ENCODE results near the gene PPFIBP2. TPM values are rescaled to one million over a fixed set of nuclear protein-coding genes. Genes with fewer than 3 reads are reported as not detected.

The PPFIBP2 gene
- 3.9 and 5.4 TPM in 2 replicates for total RNA-seq

DNA sequence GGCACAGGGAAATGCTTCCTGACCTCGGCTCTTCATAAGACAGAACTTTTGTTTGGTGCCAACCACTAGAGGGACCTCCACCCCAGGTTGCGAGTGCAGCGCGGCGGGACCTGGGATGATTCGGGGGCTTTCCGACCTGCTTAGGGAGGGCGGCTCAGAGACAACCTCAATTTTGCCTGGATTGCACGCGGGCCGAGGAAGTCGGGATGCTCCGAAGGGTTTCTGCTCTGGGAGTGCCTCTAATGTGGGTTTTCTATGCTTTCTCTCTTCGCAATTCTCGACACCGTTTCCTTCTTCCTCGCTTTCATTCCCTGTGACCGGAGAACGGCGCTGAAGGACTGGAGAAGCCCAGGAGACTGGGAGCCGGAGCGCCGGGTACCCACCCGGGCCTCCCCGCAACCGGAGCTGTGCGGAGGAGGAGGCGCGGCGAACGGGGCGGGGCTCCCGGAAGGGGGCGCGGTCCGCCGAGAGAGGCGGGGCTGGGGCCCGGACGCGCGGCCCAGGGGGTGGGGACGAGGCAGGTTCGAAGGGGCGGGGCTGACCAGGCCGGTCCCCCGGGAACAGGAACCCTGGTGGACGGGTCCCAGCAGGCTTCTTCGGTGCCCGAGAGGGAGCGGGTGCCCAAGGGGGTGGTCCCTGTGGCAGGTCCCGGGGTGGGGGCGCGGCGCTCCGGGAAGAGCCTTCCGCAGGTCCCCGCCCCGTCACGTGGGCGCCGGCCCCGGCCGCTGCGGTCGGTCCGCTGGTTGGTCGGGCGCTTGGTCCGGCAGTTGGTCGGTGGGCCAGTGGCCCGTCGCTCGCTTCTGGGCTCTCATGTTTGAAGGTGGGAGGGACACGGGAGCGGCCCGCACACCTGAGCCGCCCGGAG lies at the start of gene PPFIBP2:
TSS of gene PPFIBP2 (plus strand) at position 766 of the 865 bp plus-strand sequence. CDS start 35,477 bp downstream, outside the sequence.
- DNase-seq (ENCODE audit: low read depth): peak; percentile 59

DNA sequence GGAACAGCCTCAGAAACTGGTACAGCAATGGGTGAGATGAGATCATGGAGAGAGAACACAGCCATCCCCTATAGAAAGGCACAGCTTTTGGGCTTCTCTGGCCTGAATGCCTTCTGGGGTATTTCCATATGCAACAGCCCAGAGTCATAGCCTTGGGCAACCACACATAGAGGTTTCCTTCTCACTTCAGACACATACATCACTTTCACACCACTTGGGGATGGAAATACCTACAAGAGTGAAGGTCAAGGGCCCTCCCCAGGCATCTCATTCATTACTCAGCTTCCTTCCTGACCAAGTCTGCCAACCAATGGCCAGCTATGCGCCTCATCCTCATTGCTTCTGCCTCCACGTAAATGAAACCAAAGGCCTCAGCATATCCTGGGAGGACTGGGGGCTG lies 46.1 kb upstream of the PPFIBP2 start:
- no peak for DNase-seq (ENCODE audit: low read depth)

DNA sequence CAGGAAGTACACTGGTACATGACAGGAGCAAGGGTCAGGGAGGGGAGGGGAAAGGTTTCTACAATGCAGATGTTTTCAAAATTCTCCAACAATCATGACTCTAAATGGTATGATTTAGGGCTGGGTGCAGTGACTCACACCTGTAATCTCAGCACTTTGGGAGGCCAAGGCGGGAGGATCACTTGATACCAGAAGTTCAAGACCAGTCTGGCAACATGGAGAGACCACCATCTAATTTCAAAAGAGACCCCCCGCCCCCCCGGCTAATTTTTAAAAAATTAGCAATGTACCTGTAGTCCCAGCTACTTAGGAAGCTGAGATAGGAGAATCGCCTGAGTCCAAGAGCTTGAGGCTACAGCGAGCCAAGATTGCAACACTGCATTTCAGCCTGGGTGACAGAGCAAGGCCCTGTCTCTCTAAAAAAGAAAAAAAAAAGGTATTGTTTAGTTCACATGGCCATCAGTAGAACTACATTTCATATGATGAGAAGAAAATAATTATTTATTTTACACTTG lies 44.4 kb upstream of the PPFIBP2 start:
- DNase-seq (ENCODE audit: low read depth): no peak

DNA sequence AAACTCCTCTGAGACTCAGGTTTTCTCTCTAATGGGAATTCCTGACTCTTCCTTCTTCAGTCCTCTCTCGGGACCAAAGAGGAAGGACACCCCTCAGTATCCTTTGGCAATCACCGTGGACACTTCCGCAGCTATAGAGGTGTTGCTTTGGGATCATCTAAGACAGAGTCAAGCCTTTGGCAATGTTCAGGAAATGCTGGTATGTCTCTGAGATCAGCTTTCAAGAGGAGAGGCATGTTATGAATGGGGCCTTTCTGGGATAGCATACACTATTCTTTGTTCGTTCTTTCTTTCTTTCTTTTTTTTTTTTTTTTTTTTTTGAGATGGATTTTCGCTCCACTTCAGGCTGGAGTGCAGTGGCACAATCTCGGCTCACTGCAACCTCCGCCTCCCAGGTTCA lies 42.7 kb upstream of the PPFIBP2 start:
- no peak for DNase-seq (ENCODE audit: low read depth)

DNA sequence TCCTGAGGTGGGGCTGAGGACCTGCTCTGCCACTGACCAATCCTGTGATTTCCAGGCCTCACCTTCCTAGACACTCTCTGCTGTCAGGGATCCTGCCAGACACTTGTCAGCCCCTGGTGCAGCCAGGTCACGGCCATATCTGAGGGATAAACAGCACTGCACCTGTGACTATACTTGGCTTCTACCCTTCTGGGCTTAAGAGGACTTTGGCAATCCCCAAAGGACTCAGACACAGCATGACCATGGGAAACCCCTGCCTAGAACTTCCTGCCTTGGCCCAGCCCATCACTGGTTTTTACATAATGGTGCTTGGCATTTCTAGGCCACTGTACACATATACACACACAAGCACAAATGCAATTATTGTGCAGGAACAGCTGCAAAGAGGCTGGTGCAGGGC lies 40.1 kb upstream of the PPFIBP2 start:
- no peak for DNase-seq (ENCODE audit: low read depth)

DNA sequence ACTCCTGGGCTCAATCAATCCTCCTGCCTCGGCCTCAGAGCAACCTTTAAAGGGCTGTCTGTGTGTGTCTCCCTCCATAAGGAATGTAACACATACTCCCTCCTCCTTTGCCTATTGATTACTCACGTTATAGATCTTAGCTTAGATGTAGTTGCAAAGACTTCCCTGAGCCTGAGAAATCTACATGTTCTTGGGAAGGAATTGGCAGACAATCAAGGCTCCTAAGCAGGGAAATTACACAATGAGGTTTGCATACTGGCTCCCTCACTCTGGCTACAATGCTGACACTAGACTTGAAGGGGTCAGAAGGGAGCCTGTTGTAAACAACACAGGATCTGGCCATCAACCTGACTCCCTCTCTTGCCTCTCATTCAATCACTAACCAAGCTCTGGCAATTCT lies 33.7 kb upstream of the PPFIBP2 start:
- peak; percentile 21 for DNase-seq (ENCODE audit: low read depth)

DNA sequence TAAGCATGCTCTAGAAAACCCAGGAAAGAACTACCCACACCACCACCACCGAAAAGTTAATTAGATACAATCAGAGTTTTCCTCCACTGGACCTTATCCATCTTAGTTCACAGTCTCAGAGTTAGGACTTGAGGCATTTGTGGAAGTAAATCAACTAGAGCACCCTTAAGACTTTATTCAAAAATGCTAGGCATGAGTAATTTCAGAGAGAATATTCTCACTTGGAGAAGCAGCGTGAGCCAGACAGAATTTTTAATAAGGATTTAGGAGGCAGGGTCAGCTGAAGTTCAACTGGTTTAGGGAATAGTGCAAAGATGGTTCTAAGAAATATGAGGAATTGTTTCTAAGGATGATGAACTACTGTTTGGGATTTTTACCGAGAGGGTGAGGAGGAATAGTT lies 29.7 kb upstream of the PPFIBP2 start:
- DNase-seq (ENCODE audit: low read depth): peak; percentile 10

DNA sequence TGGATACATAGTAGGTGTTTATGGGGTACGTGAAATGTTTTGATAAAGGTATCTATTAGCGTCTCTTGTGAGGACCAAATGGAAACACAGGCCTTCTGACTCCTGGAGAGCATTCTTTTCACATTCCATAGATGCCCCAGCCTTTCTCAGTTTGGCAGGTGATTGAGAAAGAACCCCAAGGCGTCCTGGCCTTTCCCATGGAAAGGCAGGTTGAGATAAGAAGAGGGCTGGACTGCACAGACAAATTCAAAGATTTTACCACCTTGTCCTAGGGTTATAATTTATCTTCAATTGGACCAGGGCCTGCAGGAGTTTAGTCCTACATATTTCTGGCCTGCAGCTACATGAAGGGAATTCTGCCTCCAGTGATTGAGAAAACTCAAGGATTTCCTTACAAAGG lies 29.2 kb upstream of the PPFIBP2 start:
- DNase-seq (ENCODE audit: low read depth): peak; percentile 11

DNA sequence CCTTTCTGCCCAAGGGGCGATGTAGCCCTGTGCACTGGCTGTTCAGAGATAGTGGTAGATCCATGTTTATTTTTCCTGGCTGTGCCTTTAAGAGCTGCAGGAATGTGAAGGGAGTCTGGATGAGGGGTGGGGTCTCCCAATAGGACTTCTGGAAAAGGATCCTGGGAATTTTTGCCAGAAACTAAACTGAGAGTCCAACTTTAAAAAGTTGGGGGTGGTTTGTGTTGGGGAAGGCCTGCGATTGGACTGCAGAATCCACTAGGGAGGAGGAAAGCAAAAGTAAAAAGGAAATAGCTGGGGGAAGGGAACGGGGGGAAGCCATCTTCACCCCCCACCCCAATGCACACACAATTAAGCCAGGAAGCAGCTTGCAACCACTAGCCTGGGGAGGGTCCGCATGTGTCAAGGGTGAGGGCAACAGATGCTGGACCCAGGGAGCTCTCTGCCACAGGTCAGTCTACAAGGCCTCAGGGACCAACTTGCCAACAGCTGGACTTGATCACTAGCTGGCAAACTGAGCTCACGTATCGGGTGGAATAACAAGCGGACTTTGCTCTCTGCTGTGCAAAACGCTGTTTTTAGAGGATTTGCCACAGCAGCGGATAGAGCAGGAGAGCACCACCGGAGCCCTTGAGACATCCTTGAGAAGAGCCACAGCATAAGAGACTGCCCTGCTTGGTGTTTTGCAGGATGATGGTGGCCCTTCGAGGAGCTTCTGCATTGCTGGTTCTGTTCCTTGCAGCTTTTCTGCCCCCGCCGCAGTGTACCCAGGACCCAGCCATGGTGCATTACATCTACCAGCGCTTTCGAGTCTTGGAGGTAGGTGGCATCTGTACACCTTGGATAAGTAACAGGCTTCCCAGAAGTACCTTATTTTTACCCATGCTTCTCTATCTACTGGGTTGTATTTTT lies 28.4 kb upstream of the PPFIBP2 start, which contains the start of gene OLFML1:
TSS of gene OLFML1 (plus strand) at position 321 of the 912 bp plus-strand sequence. CDS start at position 691, 370 bp downstream.
- DNase-seq (ENCODE audit: low read depth): no peak

DNA sequence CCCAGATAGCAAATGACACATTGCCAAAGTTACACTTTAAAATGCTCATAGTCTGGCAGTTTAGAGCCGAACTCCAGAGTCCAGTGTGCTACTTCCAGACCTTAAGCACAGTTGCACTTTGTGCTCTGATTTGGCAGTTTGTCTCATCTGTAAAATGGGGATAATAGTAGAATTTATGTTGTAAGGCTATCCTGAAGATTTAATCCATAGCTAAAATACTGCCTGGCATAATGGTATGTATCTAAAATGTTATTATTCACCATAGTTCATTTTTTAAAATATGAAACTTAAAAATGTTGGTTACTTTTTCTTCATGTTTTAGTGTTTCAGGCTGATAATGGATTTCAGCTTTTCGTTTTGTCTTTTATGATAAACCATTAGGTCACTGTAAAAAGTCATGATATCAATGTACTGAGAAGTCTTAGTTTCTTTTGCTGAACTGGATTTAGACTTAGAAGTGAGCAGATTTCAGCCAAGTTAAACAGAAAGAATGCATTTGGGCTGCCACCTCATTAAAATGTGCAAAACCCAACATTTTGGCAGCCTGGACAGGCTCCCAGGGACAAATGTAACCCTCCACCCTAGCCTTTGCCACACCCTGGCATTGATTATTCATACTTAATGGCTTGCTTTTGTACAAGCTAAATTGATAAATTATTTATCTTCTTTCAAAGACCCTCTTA lies 27.6 kb upstream of the PPFIBP2 start:
- DNase-seq (ENCODE audit: low read depth): no peak

DNA sequence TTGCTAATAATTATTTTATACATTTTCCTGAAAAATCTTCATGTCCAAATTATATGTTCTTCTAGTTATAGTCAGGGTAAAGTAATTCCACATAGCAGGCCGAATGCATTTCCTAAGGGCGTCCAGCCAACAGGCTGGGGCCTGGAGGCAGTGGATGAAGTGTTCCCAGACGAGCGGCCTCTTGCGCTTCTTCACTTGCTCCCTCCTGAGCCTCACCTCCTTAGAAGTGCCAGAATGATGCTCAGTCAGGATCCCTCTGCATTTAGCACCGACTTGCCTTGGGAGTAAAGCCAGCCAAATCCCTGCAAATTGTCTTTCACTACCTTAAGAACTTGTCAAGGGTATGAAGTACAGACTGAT lies 27.0 kb upstream of the PPFIBP2 start:
- no peak for DNase-seq (ENCODE audit: low read depth)

DNA sequence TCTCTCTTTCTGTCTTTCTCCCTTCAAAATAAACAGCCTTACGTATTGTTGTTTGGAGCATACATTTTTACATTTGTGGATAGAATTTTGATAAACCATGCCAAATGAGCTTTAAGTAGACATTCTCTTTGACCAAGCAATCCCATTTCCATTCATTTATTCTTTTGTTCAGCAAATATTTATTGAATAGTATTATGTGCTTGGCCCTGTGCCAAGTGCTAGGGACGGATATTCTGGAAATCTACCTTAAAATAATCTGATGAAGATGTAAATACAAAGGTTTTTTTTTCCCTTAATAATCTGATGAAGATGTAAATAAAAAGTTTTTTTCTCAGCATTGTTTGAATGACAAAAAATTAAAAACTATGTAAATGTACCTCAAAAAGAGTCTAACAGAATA lies 26.4 kb upstream of the PPFIBP2 start:
- no peak for DNase-seq (ENCODE audit: low read depth)

DNA sequence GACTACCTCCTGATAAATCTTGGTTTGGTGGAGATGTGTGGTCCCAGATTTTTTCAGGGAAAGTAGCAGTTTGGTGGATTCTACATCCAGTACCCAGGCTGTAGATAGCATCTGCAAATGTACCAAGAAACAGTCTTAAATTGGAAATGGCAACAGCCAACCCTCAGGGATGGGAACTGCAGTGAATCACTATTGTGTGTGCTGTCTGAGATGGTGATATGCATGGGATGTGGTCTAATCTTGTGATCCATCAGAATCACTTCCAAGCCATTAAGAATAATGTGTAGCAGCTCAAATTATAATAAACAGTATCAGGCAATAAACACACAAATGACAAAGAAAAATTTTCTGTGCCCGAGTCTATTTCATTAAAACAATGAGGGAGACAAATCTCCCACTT lies 25.1 kb upstream of the PPFIBP2 start:
- no peak for DNase-seq (ENCODE audit: low read depth)

DNA sequence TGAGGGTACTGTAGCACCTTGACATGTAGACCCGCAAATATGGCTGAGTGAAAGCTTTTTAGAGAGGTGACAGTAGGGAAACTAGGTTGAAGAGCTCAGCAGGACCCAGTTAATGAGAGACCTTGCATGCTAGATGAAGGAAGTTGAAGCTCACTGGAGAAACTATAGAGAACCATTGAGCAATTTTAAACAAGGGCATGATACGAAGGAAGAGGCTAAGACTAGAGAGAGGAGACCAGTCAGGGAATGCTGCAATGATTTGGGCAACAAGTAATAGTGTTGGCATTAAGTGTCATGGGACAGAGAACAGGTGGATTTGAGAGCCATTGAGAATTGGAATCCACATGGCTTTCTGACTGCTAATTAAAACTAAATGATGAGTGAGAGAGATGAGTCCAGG lies 24.4 kb upstream of the PPFIBP2 start:
- no peak for DNase-seq (ENCODE audit: low read depth)

DNA sequence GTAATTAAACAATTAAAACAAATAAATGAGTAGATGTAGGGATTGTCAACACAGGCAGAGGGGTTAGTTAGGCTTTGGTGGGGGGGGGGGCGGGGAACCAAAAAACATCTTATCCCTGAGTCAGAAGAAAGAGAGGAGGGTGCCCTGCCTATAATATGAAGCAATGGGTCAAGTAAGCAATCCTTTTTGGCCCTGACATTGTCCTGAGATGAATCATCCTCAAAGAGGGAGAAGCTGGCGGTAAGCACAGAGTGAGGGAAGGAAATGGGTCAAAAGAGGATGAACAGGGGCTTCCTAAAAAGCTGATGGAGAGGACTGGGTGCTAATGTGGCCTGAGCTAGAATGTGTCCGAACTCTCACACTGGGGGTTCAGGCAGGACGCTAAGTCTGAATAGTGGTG lies 23.7 kb upstream of the PPFIBP2 start:
- DNase-seq (ENCODE audit: low read depth): peak; percentile 42

DNA sequence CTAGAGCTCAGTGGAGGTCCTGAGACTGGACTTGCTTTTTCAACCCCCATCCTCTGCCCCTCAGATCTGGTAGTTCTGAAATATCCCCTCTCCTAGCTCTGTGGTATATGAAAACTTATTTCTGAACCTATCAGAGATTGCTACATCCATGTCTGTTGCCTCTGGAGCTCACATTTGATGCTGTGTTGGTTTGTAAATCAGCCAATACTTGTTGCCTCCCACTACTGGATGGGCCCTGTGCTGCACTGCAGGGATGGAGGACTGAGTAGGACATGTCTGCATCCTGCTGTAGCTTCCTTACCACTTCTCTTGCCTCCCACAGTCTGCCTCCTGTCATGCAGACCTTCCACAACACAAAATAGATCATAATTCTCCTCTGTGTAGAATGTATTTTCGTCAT lies 23.3 kb upstream of the PPFIBP2 start:
- no peak for DNase-seq (ENCODE audit: low read depth)

DNA sequence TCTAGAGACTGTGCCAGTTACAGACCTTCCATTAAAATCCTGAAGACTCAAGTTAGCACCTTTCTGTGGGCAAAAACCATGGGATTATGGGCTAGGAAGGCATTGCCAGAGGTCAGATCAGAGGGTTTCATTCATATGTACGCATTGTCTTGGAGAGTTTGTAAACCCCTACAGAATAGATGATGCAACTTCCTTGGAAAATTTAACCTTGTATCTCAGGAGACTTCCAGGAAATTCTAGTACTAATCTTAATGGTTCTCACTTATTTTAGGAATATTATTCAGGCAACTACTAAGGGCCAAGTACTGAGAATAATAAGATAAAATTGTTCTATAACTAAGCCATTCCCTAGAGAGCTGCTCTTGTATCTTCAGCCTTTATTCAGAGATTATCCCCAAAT lies 21.5 kb upstream of the PPFIBP2 start:
- no peak for DNase-seq (ENCODE audit: low read depth)

DNA sequence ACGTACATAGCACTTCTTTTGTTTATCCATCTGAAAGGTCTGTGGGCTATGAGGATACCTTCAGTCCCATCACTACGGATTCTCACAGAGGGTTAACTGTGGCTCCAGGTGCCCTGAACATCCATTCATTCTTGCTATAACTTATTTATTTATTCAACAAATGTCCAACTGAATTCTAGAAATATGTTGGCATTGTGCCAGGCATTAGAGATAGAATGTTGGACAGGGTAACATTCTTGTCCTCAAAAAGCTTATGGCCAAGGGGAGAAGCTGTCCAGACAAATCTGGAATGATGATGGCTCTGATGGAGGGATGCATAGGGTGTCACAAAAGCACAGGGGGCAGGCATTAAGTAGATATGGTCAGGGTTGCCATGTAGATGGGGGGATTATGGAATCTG lies 20.1 kb upstream of the PPFIBP2 start:
- no peak for DNase-seq (ENCODE audit: low read depth)

DNA sequence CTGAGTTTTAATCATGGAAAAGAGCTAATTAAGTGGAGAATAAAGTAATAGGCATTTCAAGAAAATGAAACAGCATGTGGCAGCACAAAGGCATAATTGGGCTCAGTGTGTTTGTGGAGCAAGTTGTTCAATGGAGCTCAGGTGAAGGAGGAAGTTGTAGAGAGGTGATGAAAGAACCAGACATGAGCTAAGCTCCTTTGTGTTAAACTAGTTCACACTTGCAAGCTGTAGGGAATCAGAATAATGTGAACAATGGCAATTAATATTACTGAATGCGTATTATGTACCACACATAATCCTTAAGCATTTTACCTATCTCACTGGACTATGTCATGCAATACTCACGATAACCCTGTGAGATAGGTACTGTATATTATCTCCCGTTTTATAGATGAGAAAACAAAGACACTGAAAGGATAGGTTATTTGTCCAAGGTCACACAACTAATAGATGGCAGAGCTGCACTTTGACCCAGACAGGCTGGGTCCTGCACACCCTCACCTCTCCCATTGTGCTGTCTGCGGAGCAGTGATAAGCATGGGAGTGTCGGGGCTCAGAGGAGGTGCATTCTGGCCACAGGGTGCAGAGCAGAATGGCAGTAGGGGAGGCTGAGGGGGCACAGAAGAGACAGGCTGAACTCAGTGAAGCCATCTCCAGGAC lies 19.6 kb upstream of the PPFIBP2 start:
- DNase-seq (ENCODE audit: low read depth): no peak

DNA sequence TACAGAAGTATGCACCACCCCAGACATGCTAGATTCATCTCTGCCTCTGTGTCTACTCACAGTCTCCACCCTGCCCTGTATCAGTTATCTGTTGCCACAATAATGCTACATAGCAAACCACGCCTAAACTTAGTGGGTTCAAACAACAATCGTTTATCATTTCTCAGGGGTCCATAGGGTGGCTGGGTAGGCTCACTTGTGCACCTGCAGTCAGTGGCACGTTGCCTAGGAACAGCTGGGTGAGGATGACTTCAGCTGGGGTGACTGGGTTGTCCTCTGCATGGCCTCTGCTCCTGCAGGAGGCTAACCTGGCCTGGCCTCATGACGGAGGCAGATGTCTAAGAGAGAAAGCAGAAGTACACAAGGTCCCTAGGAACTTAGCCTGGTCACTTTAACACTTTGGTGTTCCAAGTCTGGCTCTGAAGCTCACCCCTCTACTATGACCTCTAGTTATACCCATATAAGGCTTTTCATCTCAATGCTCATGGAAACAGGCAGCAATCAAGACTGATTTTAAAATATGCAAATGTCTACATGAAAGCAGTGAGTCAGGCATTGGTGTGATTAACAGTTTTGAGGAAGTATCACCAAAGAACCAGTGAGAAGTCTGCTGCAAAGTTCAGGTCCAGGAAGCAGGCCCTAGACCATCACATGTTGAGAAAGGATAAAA lies 17.8 kb upstream of the PPFIBP2 start:
- no peak for DNase-seq (ENCODE audit: low read depth)

DNA sequence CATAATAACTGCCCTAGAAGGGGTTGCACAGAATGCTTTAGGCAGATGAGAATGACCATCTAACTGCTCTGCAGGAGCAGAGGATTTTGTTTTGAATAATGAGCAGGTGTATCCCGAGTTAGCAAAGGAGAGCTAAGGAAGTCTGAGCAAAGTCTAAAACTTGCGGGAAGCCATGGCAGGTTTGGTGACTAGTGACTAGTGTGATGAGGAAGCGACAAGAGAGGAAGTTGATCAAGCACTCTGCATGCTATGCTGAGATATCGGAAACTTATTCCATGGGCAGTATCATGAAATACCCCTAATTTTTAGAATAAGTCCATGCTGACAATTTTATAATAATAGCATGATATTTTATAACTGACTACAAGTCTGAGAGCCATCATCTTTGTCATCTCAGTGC lies 15.6 kb upstream of the PPFIBP2 start:
- no peak for DNase-seq (ENCODE audit: low read depth)

Data from renal cortical epithelial cell (primary cell).